CD4-positive, alpha-beta T cell (primary cell): Measurements from ENCODE around the gene PATE2. TPM values are rescaled to one million over a fixed set of nuclear protein-coding genes. Genes with fewer than 3 reads are reported as not detected.

ENCODE experiments used
- ATAC-seq: fragments of 200-7000 bp; cut with Tn5 transposase; one replicate; pipeline ENCODE4 v1.10.0; 2022; ENCODE audit warnings: mild to moderate bottlenecking; ENCODE audit not compliant: poor library complexity
- CTCF ChIA-PET: fragments of 350-600 bp; sonication (Branson Sonifier 250); formaldehyde crosslinking; loops from one replicate; lab custom pipeline; 2021; ENCODE audit warnings: antibody characterized with exemption, inconsistent platforms; lab: Charles Lee
- POLR2A ChIA-PET: fragments of 350-600 bp; sonication (Branson Sonifier 250); formaldehyde crosslinking; loops from one replicate; lab custom pipeline; 2021; ENCODE audit warnings: antibody characterized with exemption, inconsistent platforms; lab: Charles Lee
- DNase-seq, 14 experiments: peaks; one replicate each; pipeline ENCODE4 v3.0.0-alpha.2; 2013 to 2020; ENCODE audit warnings: mixed read lengths in 2 of 14
- H3K27ac ChIP-seq, 2 donors: one replicate each; pipeline versions ENCODE4 v1.5.1 to v1.7.0; 2013; ENCODE audit warnings: low read length in 2 of 2, low read depth in 1 of 2, mild to moderate bottlenecking in 1 of 2
- H3K27me3 ChIP-seq, 2 experiments: 1 replicate in 1 of 2; 2 replicates in 1 of 2; pipeline versions ENCODE4 v1.6.1 to v1.7.0; 2013; ENCODE audit warnings: low read length in 2 of 2, control low read depth in 1 of 2, mild to moderate bottlenecking in 1 of 2, moderate library complexity in 1 of 2; ENCODE audit not compliant: insufficient read depth in 2 of 2, control insufficient read depth in 1 of 2
- H3K36me3 ChIP-seq: one replicate; pipeline ENCODE4 v1.6.1; 2013; ENCODE audit warnings: low read length, control low read depth; ENCODE audit not compliant: insufficient read depth
- H3K4me1 ChIP-seq: one replicate; pipeline ENCODE4 v1.6.1; 2013; ENCODE audit warnings: low read length, control low read depth; ENCODE audit not compliant: insufficient read depth
- H3K4me3 ChIP-seq: one replicate; pipeline ENCODE4 v1.5.1; 2013; ENCODE audit warnings: mild to moderate bottlenecking, low read length, moderate library complexity
- H3K9me3 ChIP-seq, 2 experiments: 1 replicate in 1 of 2; 2 replicates in 1 of 2; pipeline versions ENCODE4 v1.6.1 to v1.7.0; 2013; ENCODE audit warnings: low read length in 2 of 2, mild to moderate bottlenecking in 2 of 2, control low read depth in 1 of 2, moderate library complexity in 1 of 2; ENCODE audit not compliant: control insufficient read depth in 1 of 2, insufficient read depth in 1 of 2
- H3K27ac Mint-ChIP-seq: one replicate; pipeline ENCODE4 v1.8.0; 2020; ENCODE audit warnings: mixed read lengths
- H3K27me3 Mint-ChIP-seq: one replicate; pipeline ENCODE4 v1.8.0; 2021; ENCODE audit warnings: mixed read lengths
- H3K36me3 Mint-ChIP-seq: one replicate; pipeline ENCODE4 v1.8.0; 2021; ENCODE audit warnings: low read depth, mixed read lengths
- H3K4me1 Mint-ChIP-seq: one replicate; pipeline ENCODE4 v1.8.0; 2021; ENCODE audit warnings: low read depth, mixed read lengths
- H3K4me3 Mint-ChIP-seq: one replicate; pipeline ENCODE4 v1.8.0; 2020; ENCODE audit warnings: mild to moderate bottlenecking, mixed read lengths
- H3K9me3 Mint-ChIP-seq: one replicate; pipeline ENCODE4 v1.8.0; 2020; ENCODE audit warnings: mixed read lengths
- intact Hi-C, 2 experiments: fragments of 100-400 bp; cut with DNase I in 1 of 2; cut with micrococcal nuclease in 1 of 2; formaldehyde crosslinking; loops; one replicate each; pipeline versions ENCODE4 v1.15.1 to v1.9.0; 2023 to 2025; cut with DNase I, micrococcal nuclease
- total RNA-seq, 174 experiments: library from RNA in 2 of 174; stranded (reverse) in 2 of 174; gene quantifications; one replicate each; pipeline ENCODE4 v1.2.3 and lab custom pipeline; 2021 to 2026
- TF ChIP-seq, protein P1 (sequence below): fragments of 200-600 bp; IDR thresholded peaks from one replicate; pipeline ENCODE4 v1.8.0; 2022; ENCODE audit warnings: antibody characterized with exemption, mild to moderate bottlenecking

PATE2 gene
- total RNA-seq, 2 experiments from 2014 or later = not detected

GRCh38 chr11:125762445-125762844, 16.2 kb downstream of the PATE2 start:
- Histone ChIP-seq H3K4me1 (no peaks in the 10 kb centered on the region), H3K27me3 (peaks cover 6 to 10% of the 10 kb centered on the region in 2 experiments), H3K9me3 (no peaks in the 10 kb centered on the region), H3K36me3 (no peaks in the 10 kb centered on the region), H3K4me3 (no peak overlapping the region), H3K27ac (no peak overlapping the region)
- Mint-ChIP-seq H3K27me3 (peaks cover 33% of the 10 kb centered on the region), H3K4me3 (no peak overlapping the region), H3K9me3 (peaks cover 2% of the 10 kb centered on the region), H3K27ac (no peak overlapping the region), H3K36me3 (no peaks in the 10 kb centered on the region), H3K4me1 (no peaks in the 10 kb centered on the region)
- ATAC-seq (no peak), DNase-seq (no peak)
- TF ChIP-seq, protein P1, sequence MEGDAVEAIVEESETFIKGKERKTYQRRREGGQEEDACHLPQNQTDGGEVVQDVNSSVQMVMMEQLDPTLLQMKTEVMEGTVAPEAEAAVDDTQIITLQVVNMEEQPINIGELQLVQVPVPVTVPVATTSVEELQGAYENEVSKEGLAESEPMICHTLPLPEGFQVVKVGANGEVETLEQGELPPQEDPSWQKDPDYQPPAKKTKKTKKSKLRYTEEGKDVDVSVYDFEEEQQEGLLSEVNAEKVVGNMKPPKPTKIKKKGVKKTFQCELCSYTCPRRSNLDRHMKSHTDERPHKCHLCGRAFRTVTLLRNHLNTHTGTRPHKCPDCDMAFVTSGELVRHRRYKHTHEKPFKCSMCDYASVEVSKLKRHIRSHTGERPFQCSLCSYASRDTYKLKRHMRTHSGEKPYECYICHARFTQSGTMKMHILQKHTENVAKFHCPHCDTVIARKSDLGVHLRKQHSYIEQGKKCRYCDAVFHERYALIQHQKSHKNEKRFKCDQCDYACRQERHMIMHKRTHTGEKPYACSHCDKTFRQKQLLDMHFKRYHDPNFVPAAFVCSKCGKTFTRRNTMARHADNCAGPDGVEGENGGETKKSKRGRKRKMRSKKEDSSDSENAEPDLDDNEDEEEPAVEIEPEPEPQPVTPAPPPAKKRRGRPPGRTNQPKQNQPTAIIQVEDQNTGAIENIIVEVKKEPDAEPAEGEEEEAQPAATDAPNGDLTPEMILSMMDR = no peak
- ChIA-PET CTCF (no interaction called here), POLR2A (no interaction called here)
- intact Hi-C loops = no loop called here

DNA sequence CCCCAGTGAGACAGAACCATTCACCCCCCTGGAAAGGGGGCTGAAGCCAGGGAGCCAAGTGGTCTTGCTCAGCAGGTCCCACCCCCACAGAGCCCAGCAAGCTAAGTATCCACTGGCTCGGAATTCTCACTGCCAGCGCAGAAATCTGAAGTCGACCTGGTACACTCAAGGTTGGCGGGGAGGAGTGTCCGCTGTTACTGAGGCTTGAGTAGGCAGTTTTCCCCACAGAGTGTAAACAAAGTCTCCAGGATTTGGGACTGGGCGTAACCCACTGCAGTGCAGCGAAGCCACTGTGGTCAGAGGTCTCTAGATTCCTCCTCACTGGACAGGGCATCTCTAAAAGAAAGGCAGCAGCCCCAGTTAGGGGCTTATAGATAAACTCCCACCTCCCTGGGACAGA, 22.6 kb downstream of the PATE2 start:
- Histone ChIP-seq H3K36me3 (no peaks in the 10 kb centered on the region), H3K9me3 (peaks cover 0 to 9% of the 10 kb centered on the region in 2 experiments), H3K27ac (no peak overlapping the region), H3K4me3 (no peak overlapping the region), H3K4me1 (no peaks in the 10 kb centered on the region), H3K27me3 (peaks cover 3 to 10% of the 10 kb centered on the region in 2 experiments)
- ATAC-seq = no peak
- CTCF ChIA-PET = no interaction called here
- TF ChIP-seq, protein P1 = no peak
- intact Hi-C loops = no loop called here
- Mint-ChIP-seq H3K4me1 (no peaks in the 10 kb centered on the region), H3K9me3 (peaks cover 2% of the 10 kb centered on the region), H3K4me3 (no peak overlapping the region), H3K27ac (no peak overlapping the region), H3K36me3 (no peaks in the 10 kb centered on the region), H3K27me3 (peaks cover 16% of the 10 kb centered on the region)
- DNase-seq = no peak
- POLR2A ChIA-PET = no interaction called here

DNA sequence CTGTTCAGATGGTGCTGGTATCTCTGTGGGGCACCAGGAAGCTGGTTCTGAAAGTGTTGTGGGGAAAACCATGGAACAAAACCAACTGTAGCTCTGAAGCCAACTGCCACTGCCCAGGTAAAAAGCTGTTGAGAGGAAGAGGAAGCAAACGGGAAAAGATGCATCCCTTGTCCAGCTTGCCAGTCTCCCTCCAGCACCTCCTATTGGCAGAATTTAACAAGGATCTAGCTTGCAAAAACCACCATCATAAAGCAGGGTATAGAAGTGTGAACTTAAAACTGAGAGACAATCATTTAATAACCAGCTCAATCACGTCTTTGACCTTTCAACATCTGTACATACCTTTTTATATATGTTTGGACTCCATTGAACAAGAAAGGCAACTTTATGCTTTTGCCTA, 28.0 kb downstream of the PATE2 start:
- peaks cover 5 to 8% of the 10 kb centered on the region in 2 experiments for H3K27me3 ChIP-seq
- H3K9me3 Mint-ChIP-seq = no peaks in the 10 kb centered on the region
- H3K27ac Mint-ChIP-seq = no peak overlapping the region
- H3K9me3 ChIP-seq = peaks cover 0 to 3% of the 10 kb centered on the region in 2 experiments
- intact Hi-C loops = no loop called here
- peaks cover 15% of the 10 kb centered on the region for H3K27me3 Mint-ChIP-seq
- ChIA-PET CTCF (no interaction called here), POLR2A (no interaction called here)
- no peak overlapping the region for H3K4me3 ChIP-seq
- H3K27ac ChIP-seq = no peak overlapping the region
- H3K4me3 Mint-ChIP-seq = no peak overlapping the region
- H3K36me3 Mint-ChIP-seq = no peaks in the 10 kb centered on the region
- ATAC-seq = no peak
- H3K36me3 ChIP-seq = no peaks in the 10 kb centered on the region
- H3K4me1 Mint-ChIP-seq = no peaks in the 10 kb centered on the region
- no peak for DNase-seq
- H3K4me1 ChIP-seq = no peaks in the 10 kb centered on the region
- TF ChIP-seq, protein P1 = no peak
